Panc1 (cell line): Measurements from ENCODE around the gene GALNT9.

Experiments used
- CTCF ChIP-seq: fragments of 450-650 bp; IDR thresholded peaks from 2 replicates; pipeline ENCODE4 v1.5.1; 2017; ENCODE audit warnings: mild to moderate bottlenecking
- POLR2AphosphoS5 ChIP-seq: IDR thresholded peaks from 2 replicates; pipeline ENCODE4 v1.6.1; 2012; ENCODE audit warnings: mild to moderate bottlenecking, low read depth, low read length, moderate library complexity

- TF ChIP-seq CTCF = no peak
- no peak for TF ChIP-seq POLR2AphosphoS5
These were observed 12.0 kb downstream of the GALNT9 start for GRCh38 chr12:132317233-132317938.
